SHP77 (cell line): ENCODE data around the gene PPID.
"Not testable (repeated sequence)": the region's sequence is repeated elsewhere in the genome, so short reads cannot be mapped to it uniquely, and the experiment has no call there.

Source experiments
- DNase-seq, 2 experiments: peaks; one replicate each; lab custom pipeline; 2025; lab: John Stamatoyannopoulos, UW

The PPID gene

DNA sequence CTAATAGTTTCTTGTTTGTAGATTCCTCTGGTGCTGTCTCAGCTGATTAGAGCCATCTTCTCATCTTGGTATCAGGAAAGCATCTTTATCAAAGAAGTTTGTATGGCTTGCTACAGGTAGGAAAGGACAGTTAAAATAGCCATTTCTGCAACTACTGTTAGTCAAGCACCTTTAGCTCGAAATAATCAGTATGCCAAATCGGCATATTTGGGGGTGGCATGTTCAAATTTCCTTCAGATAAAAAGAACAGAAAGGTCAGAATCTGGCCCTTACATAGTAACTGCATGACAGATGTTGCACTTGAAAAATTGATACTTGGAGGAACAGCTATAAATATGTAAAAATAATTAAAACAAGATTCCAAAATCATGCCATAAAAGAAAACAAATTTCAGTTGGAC lies 56.3 kb downstream of the PPID start:
- no peak for DNase-seq

DNA sequence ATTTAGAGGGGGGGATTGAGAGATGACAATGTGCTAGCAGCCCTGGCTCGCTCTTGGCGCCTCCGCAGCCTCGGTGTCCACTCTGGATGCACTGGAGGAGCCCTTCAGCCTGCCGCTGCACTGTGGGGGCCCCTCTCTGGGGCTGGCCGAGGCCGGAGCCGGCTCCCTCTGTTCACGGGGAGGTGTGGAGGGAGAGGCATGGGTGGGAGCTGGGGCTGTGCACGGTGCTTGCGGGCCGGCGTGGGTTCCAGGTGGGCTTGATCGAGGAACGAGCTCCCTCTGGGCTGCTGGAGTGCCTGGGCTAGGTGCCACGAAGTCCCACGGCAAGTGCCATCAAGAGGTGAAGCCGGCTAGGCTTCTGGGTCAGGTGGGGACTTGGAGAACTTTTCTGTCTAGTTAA lies 58.4 kb downstream of the PPID start:
- no peak for DNase-seq

GRCh38 chr4:158663707-158664625 lies 59.2 kb downstream of the PPID start:
- DNase-seq: not testable (repeated sequence)

- DNase-seq: not testable (repeated sequence)
Measured at GRCh38 chr4:158663255-158663654, 59.9 kb downstream of the PPID start.
